HTR-8/SVneo (cell line): ENCODE data around the gene IQGAP2.

Source experiments
- DNase-seq: peaks from one replicate; pipeline ENCODE4 v3.0.0; 2011; ENCODE audit warnings: low spot score, mixed read lengths; ENCODE audit not compliant: insufficient read length
- FAIRE-seq: peaks from 2 replicates; lab custom pipeline; 2011; peaks lifted over from hg19 to GRCh38; lab: Jason Lieb, UNC

IQGAP2 gene

GRCh38 chr5:76471406-76471805 lies 68.3 kb downstream of the IQGAP2 start:
- DNase-seq, result no peak
- no peak for FAIRE-seq

- DNase-seq (no peak), FAIRE-seq (no peak)
These were observed 68.9 kb downstream of the IQGAP2 start for GRCh38 chr5:76471987-76472334.

GRCh38 chr5:76472335-76473008 lies 69.4 kb downstream of the IQGAP2 start:
- DNase-seq, result no peak
- no peak for FAIRE-seq

- no peak for FAIRE-seq
- no peak for DNase-seq
These were observed 69.9 kb downstream of the IQGAP2 start for GRCh38 chr5:76473009-76473336.

- FAIRE-seq, result no peak
- no peak for DNase-seq
These were observed 70.6 kb downstream of the IQGAP2 start for GRCh38 chr5:76473661-76474060.

- DNase-seq (no peak), FAIRE-seq (no peak)
These were observed 71.3 kb downstream of the IQGAP2 start for GRCh38 chr5:76474377-76474776.

- no peak for FAIRE-seq
- DNase-seq, result no peak
These were observed 72.3 kb downstream of the IQGAP2 start for GRCh38 chr5:76475385-76475784.

GRCh38 chr5:76475936-76476335 lies 72.9 kb downstream of the IQGAP2 start:
- DNase-seq, result no peak
- no peak for FAIRE-seq

- FAIRE-seq, result no peak
These were observed 73.5 kb downstream of the IQGAP2 start for GRCh38 chr5:76476474-76477038.

GRCh38 chr5:76477061-76477460 lies 74.0 kb downstream of the IQGAP2 start:
- FAIRE-seq, result no peak
- DNase-seq, result no peak

More at GRCh38 chr5:76476474-76477038, 73.5 kb downstream of the IQGAP2 start:
- no peak for DNase-seq

GRCh38 chr5:76477571-76477970 lies 74.5 kb downstream of the IQGAP2 start:
- DNase-seq, result no peak
- FAIRE-seq, result no peak

- FAIRE-seq (no peak), DNase-seq (no peak)
These were observed 76.2 kb downstream of the IQGAP2 start for GRCh38 chr5:76479281-76479680.

- FAIRE-seq (no peak), DNase-seq (no peak)
These were observed 77.0 kb downstream of the IQGAP2 start for GRCh38 chr5:76479973-76480667.

GRCh38 chr5:76482984-76483383 lies 79.9 kb downstream of the IQGAP2 start:
- FAIRE-seq (no peak), DNase-seq (no peak)

GRCh38 chr5:76483433-76483832 lies 80.3 kb downstream of the IQGAP2 start:
- DNase-seq, result no peak
- FAIRE-seq, result no peak

GRCh38 chr5:76483881-76484280 lies 80.8 kb downstream of the IQGAP2 start:
- no peak for DNase-seq
- FAIRE-seq, result no peak

- DNase-seq (no peak), FAIRE-seq (no peak)
These were observed 82.4 kb downstream of the IQGAP2 start for GRCh38 chr5:76485511-76485910.

GRCh38 chr5:76487386-76487785 lies 84.3 kb downstream of the IQGAP2 start:
- FAIRE-seq, result no peak
- DNase-seq, result no peak

- FAIRE-seq (no peak), DNase-seq (no peak)
These were observed 84.7 kb downstream of the IQGAP2 start for GRCh38 chr5:76487821-76488220.

- FAIRE-seq (peak; percentile 65), DNase-seq (no peak)
These were observed 85.9 kb downstream of the IQGAP2 start for GRCh38 chr5:76488969-76489368.

- FAIRE-seq, result no peak
- no peak for DNase-seq
These were observed 87.0 kb downstream of the IQGAP2 start for GRCh38 chr5:76489877-76490688.
